Medulla oblongata (tissue), 1 donor: Measurements from ENCODE around the gene XRCC5.
"Not testable (repeated sequence)": the region's sequence is repeated elsewhere in the genome, so short reads cannot be mapped to it uniquely, and the experiment has no call there.

ENCODE experiments used
- DNase-seq: peaks from one replicate; pipeline ENCODE4 v3.0.0-alpha.2; 2015; ENCODE audit errors: extremely low spot score

Gene XRCC5

GRCh38 chr2:216118474-216118873 is 9.3 kb downstream of the XRCC5 start:
- DNase-seq = no peak

- peak; percentile 49 for DNase-seq
These were observed 10.0 kb downstream of the XRCC5 start for GRCh38 chr2:216119146-216119545.

- no peak for DNase-seq
These were observed 10.8 kb downstream of the XRCC5 start for GRCh38 chr2:216119986-216120385.

GRCh38 chr2:216121255-216121654 is 12.1 kb downstream of the XRCC5 start:
- no peak for DNase-seq

- no peak for DNase-seq
These were observed 17.8 kb downstream of the XRCC5 start for GRCh38 chr2:216126943-216127342.

GRCh38 chr2:216130346-216130971 is 21.3 kb downstream of the XRCC5 start:
- no peak for DNase-seq

- no peak for DNase-seq
These were observed 22.2 kb downstream of the XRCC5 start for GRCh38 chr2:216131175-216131926.

GRCh38 chr2:216132585-216132984 is 23.4 kb downstream of the XRCC5 start:
- no peak for DNase-seq

GRCh38 chr2:216133397-216133796 is 24.2 kb downstream of the XRCC5 start:
- no peak for DNase-seq

GRCh38 chr2:216134958-216135541 is 25.9 kb downstream of the XRCC5 start:
- DNase-seq = no peak

- no peak for DNase-seq
These were observed 30.7 kb downstream of the XRCC5 start for GRCh38 chr2:216139884-216140283.

- DNase-seq = not testable (repeated sequence)
These were observed 32.4 kb downstream of the XRCC5 start for GRCh38 chr2:216141516-216141915.

GRCh38 chr2:216142540-216142939 is 33.4 kb downstream of the XRCC5 start:
- no peak for DNase-seq

GRCh38 chr2:216144372-216144771 is 35.2 kb downstream of the XRCC5 start:
- DNase-seq = no peak

GRCh38 chr2:216144857-216145256 is 35.7 kb downstream of the XRCC5 start:
- no peak for DNase-seq

- DNase-seq = no peak
These were observed 37.4 kb downstream of the XRCC5 start for GRCh38 chr2:216146573-216146972.

- no peak for DNase-seq
These were observed 38.3 kb downstream of the XRCC5 start for GRCh38 chr2:216147172-216148131.

GRCh38 chr2:216148983-216149382 is 39.8 kb downstream of the XRCC5 start:
- DNase-seq = no peak

- DNase-seq = no peak
These were observed 40.6 kb downstream of the XRCC5 start for GRCh38 chr2:216149741-216150140.

- DNase-seq = no peak
These were observed 42.3 kb downstream of the XRCC5 start for GRCh38 chr2:216151313-216152025.

GRCh38 chr2:216155954-216156353 is 46.8 kb downstream of the XRCC5 start:
- no peak for DNase-seq
